ENCODE data around the gene RPA4. TPM values are rescaled to one million over a fixed set of nuclear protein-coding genes. Genes with fewer than 3 reads are reported as not detected.

Gene RPA4
- total RNA-seq, 2 donors from 2014 or later = 1.4 TPM

GRCh38 chrX:96929036-96929435, 45.3 kb downstream of the RPA4 start:
- no peak for DNase-seq (ENCODE audit: low spot score)
- intact Hi-C loops (cut with DNase I) = no loop called here

Other genes with a start within 250 kb of the RPA4 start
- gene DIAPH2, start 199.1 kb upstream of the RPA4 start, total RNA-seq = 10 to 100 TPM; 39.5 to 53.1 TPM

Data from posterior vena cava (tissue), 2 donors.